HG02973 (cell line): ENCODE data around the gene MSI2.
"Not testable (repeated sequence)": the region's sequence is repeated elsewhere in the genome, so short reads cannot be mapped to it uniquely, and the experiment has no call there.

Experiments
- ATAC-seq: cut with Tn5 transposase; IDR thresholded peaks from one replicate; pipeline ENCODE4 v1.9.1; 2021; ENCODE audit warnings: moderate library complexity; ENCODE audit not compliant: unreplicated experiment

Gene MSI2

DNA sequence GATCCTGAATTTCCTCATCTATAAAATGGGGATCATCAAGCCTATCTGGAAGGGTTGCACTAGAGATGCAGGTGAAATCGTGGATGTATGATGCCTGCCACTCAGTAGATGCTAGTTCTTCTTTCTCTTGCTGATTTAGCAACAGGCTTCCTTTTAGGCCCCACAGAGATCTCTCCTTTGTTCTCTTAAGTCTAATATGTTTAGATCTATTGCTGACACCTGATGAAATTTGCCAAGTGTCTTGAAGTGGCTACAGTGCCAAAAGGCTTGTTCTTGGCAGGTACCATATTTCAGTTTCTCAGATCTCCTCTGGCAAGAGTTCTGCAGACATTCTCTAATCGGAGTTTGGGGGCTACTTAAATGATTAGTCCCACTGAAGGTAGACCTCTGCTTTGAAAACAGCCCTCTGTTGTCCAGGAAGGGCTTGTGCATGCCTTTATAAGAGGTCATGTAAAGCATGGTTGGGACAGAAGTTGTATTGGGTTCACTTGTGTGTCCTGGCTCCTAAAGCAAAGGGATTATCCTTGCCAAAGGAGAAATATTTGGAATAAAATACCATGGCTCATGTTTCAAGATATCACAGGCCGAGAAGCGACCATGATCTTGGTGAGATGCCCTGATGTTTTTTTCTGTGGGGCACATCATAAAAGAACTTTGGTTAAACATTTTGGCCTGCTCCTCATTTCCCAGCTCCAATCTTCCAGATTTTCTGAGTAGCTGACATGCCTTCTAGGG lies 234.0 kb downstream of the MSI2 start:
- no peak for ATAC-seq

GRCh38 chr17:57490890-57491289 lies 234.6 kb downstream of the MSI2 start:
- ATAC-seq = no peak

DNA sequence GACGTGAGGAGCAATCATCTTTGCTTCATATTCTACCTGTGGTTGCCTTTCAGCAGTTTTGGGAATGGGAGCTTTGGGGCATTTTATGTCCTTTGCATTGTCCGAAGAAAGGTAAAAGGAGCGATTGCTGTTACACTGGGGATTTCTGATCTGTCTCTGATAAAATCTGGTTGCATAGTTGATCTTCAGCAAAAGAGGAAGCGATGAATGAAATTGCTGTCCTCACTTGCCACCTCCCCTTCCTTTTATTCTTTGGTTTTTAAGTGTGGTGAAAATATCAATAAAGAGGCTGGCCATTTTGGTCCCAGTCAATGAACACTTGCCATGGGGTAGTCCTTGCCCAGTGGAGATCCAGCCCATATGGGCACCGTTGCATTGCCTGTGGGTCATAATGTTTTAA lies 236.8 kb downstream of the MSI2 start:
- ATAC-seq = no peak

DNA sequence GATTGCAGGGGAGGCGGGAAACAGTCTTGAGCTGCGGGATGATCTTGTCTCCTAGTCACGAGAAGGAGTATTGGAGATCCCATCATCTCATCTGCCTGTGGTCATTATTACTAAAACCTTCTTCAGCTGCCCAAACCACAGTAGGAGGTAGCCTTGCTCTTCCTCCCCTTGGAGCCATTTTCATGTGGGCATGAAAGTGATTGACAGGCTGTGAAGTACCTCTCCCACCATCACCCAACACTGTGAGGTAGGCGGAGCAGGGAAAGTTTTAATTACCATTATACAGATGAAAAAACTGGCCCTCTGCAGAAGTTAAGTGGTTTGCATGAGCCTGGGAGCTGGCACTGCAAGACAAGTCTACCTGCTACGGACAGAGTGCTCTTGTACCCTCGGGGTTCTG lies 237.3 kb downstream of the MSI2 start:
- ATAC-seq = no peak

DNA sequence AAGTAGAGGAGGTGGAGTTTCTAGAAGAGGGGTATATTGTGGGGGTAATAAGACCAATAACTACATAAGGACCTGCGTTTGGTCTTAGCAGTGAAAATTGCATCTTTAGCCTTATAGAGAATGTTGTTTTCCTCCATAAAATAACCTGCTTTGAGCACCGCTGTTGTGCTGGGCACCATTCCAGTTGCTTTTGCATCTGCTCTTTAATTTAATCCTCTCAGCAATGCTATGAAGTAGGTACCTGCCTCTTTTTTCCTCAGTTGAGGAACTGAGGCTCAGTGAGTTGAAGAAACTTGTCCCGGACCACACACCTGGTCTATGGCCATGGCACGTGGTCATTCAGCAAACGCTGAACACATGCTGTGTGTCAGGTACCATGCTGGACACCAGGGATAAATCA lies 238.1 kb downstream of the MSI2 start:
- ATAC-seq = no peak

DNA sequence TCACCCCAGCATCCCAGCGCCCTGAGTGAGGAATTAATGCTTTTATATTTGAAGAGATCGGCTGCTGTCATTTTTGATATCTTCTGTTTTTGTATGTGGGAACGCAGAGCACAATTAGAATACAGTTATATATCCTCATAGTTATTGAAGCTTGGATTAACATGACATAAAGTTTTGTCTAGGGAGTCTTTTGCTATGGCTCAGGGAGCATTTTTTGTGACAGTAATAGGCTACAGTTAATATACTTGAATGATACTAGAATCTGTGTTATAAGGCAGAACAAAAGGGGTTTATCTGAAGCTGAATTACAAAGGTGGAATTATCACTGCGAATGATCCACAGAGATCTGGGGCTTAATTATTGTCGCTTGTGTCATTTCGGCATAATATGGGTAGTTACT lies 239.4 kb downstream of the MSI2 start:
- no peak for ATAC-seq

GRCh38 chr17:57496382-57496781 lies 240.1 kb downstream of the MSI2 start:
- ATAC-seq = no peak

DNA sequence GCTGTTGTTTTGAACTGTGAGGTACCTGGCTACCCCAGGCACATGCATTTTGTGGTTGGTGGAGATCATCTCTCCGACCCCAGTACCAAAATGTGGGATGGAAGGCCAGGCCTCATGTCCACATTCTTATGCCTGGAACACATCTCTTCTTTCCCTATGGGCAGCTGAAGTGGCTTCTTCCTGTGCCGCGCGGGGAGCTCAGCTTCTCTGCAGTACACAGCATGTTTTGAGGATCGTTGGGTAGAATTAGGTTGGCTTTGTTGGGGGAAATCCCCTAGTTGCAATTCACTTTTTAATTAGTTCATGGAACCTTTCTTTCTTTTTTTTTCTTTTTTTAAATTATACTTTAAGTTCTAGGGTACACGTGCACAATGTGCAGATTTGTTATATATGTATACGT lies 242.1 kb downstream of the MSI2 start:
- no peak for ATAC-seq

DNA sequence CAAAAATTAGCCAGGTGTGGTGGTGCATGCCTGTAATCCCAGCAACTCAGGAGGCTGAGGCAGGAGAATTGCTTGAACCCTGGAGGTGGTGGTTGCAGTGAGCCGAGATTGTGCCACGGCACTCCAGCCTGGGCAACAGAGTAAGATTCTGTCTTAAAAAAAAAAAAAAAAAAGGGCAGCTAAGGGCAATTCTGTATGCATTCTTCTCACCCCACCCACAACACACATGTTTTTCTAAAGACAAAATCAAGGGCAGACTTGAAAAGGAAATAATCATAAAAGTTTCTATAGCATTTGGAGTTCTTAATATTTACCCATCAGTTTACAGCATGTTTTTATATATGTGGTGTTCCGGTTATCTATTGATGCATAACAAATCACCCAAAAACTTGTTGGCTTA lies 242.9 kb downstream of the MSI2 start:
- ATAC-seq = not testable (repeated sequence)

DNA sequence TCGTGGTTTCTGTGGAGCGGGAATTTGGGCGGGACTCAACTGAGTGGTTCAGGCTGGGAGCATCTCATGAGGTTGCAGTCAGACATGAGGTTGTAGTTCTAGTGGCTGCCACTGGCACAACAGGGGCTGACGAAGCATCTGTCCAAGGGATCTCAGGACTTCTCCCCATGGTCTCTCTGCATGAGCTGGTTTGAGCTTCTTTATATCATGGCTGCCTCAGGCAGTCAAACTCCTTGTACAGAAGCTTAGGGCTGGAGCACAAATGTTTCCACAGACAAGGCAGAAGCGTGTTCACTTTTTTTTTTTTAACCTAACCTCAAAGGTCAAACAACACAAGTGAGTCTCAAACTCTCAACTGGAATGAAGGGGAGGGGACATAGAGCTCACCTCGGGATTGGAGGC lies 243.3 kb downstream of the MSI2 start:
- ATAC-seq = no peak

DNA sequence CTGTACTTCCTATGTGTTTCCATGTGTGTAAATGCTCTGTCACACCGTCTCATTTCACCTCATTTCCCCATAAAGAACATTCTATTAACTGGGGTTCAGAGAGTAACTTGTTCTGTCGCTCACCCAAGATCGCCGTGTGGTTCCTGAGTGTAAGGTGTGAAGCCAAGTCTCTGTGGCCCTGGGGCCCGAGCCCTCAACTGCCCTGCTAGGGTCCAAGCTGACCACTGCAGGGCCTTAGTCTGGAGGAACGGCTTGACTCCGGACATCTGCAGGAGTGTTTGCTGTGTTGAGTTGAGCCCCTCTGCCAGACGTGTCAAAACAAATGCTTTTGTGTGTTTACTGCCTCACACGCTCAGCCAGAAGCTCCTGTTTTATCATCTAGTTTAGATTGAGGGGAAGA lies 244.7 kb downstream of the MSI2 start:
- ATAC-seq = no peak

DNA sequence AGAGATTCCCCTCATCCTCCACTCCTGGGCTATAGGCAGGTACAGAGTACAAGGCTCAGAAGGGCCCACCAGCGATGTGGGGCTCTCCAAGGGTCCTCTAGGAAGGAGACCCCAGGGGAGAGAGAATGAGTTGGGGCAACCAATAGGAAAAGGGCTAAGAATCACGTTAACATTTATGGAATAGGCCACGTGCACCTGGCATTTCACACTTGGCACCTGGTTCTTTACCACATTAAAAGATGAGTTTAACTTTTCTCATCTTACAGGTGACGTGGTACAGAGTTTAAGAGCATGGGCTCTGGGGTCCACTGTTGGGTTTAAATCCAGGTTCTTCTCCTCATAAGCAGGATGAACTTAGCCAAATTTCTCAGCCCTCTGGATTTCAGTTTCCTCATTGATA lies 245.7 kb downstream of the MSI2 start:
- no peak for ATAC-seq

GRCh38 chr17:57502811-57503241 lies 246.5 kb downstream of the MSI2 start:
- ATAC-seq = no peak

DNA sequence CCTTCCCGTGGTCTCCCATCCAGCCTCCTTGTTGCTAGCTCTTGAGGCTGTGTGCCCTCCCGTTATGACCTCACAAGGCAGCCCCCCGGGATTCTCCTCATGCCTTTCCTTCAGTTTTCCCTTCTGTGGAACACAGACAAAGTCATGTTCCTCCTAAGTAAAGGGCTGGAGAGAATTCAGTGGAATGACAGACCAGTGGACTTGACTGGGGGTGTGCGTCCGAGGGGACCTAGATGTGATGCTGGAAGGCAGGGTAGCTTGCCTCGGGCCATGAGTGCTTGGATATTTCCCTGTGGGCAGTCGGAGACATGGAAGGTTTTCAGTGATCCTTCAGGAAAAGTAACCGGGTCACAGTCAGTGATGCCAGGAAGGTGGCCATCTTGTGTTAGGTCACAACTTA lies 247.9 kb downstream of the MSI2 start:
- ATAC-seq = no peak

DNA sequence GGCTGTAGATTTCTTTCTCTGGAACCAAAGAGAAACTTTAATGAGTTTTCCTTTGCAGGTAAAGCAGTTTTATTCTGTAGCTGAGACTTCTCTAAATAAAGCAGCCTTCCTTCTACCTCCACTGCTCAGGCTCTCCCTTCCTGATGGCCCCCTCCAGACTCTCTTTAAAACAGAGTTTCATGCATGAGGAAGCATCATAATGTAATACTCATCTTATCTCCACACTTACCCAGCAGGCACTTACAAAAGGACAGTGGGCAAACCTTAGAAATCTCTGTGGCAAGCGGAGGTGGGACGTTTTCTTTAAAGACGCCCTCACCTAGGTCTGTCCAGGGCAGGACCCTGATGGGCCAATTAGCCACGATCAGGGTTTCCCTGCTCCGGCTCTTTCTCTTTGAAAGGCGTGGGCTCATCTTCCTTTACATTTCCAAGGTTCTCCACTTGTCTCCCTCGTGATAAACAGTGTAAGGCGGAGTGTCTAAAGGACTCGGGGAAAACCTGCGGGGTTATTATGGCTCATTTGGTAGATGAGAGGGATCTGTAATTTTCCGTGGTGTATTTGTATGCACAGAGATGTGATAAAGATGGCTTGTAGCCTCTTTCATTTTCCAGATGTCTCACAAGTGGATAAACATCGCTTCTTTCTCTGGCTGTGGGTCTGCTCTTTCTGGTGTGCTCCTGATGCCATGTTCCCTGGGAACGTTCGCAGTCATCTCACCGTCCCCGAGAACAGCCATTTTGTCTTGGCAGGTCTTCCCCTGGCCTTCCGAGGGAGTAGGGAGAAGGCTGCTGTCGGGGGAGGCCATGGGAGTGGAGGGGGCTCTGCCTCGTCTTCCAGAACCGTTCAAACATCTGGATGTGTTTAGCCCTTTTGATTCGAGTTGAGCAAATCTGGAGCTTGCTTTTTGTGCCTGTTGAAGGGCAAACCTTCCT lies 249.8 kb downstream of the MSI2 start:
- no peak for ATAC-seq

DNA sequence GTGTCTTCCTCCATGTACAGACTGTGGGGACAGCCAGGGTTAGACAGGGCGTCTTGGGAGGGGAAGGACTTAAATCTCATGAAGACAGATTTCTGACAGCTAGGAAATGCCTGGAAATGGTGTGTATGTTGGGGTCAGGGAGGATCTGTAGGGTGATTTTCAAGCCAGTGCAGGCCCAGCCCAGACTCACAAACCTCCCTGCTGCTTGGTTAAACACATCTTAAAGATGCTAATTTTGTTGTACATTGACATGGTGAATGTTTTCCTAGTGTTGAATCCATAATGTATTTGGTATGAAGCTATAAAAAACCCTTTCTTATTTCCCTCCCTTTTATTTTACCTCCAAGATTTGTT lies 250.4 kb downstream of the MSI2 start:
- ATAC-seq = no peak

DNA sequence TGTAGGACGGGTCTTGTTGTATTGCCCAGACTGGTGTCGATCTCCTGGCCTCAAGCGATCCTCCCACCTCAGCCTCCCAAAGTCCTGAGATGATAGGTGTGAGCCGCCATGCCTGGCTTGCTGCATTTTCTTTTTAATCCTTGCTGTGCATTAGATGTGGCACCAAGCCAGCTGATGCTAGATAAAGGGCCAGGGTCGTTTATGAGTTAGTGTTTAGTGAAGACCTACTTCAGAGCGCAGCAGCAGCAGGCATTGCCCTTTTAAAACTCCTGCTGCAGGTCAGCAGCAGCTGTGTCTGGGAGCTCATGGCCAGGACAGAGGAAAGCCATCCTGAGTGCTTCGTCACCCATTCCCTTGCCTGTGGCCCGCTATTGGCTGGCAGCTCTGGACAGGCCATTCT lies 251.5 kb downstream of the MSI2 start:
- no peak for ATAC-seq

GRCh38 chr17:57508671-57509070 lies 252.3 kb downstream of the MSI2 start:
- no peak for ATAC-seq

- no peak for ATAC-seq
Measured at GRCh38 chr17:57511475-57512123, 255.3 kb downstream of the MSI2 start.

DNA sequence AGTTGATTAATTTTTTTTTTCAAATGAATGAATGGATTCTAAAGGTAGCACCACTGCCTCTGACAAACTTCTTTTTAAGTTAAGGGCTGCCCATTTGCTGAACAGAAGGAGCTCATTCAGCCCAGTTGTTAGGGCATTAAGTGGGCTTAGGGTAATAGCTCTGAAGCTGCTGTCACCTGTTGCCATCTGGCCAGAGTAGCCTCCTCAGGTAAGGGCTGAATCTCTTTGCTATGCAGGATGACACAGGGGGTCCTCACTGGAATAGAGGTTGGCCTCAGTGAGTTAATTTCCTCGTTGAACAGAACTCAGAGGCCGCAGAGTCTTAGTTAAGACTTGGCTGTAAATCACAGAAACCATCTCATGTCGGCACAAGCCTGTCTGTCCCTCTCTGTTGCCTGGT lies 255.9 kb downstream of the MSI2 start:
- ATAC-seq = no peak

- ATAC-seq = no peak
Measured at GRCh38 chr17:57512691-57513090, 256.4 kb downstream of the MSI2 start.

DNA sequence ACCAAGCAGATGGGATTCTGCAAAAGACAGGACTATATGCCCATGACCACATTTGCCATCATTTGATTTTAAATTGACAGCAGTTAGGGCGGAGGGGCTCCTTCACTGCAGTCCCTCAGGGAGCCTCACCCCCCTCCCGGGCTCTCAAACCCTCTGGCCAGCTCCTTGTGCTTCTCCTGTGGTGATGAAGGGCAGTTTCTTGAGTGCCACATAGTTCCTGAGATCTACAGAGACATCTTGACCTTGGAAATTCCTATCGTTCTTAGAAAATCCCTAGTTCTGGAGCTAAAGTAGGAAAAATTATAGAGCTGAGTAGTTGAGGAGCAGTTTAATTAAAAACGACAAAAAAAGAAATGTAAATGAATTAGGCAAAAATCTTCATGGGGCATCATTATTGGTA lies 257.2 kb downstream of the MSI2 start:
- ATAC-seq = no peak
